Stomach (tissue), 9 donors: Measurements from ENCODE around the gene SUCO. TPM values are rescaled to one million over a fixed set of nuclear protein-coding genes. Genes with fewer than 3 reads are reported as not detected.

ENCODE experiments used
- DNase-seq, 2 donors: peaks; one replicate each; pipeline versions ENCODE4 v3.0.0 to v3.0.0-alpha.2; 2013 to 2019
- H3K27ac ChIP-seq, 5 donors: fragments of 200-600 bp in 4 of 5; sonication (generic) in 4 of 5; one replicate each; pipeline ENCODE4 v1.5.1; 2013 to 2019; ENCODE audit warnings: mild to moderate bottlenecking in 1 of 5, moderate library complexity in 1 of 5
- H3K27me3 ChIP-seq, 3 donors: fragments of 200-600 bp; sonication (generic); one replicate each; pipeline ENCODE4 v1.5.1; 2017 to 2019; ENCODE audit warnings: mixed run types in 1 of 3
- H3K36me3 ChIP-seq, 4 donors: fragments of 200-600 bp; sonication (generic); 1 replicate in 3 of 4; 2 replicates in 1 of 4; pipeline ENCODE4 v1.5.1; 2016 to 2019
- H3K4me1 ChIP-seq, 4 donors: fragments of 200-600 bp; sonication (generic); one replicate each; pipeline ENCODE4 v1.5.1; 2016 to 2019
- H3K4me3 ChIP-seq, 4 donors: fragments of 200-600 bp; sonication (generic) in 3 of 4; one replicate each; pipeline ENCODE4 v1.5.1; 2016 to 2019; ENCODE audit warnings: mild to moderate bottlenecking in 1 of 4
- H3K9me3 ChIP-seq, 4 donors: fragments of 200-600 bp; sonication (generic); one replicate each; pipeline ENCODE4 v1.5.1; 2016 to 2019
- CTCF ChIP-seq, 7 experiments: fragments of 450-650 bp in 4 of 7; fragments of 200-600 bp in 3 of 7; sonication (generic) in 3 of 7; IDR thresholded peaks; one replicate each; pipeline ENCODE4 v1.5.1; 2016 to 2019; ENCODE audit warnings: antibody characterized with exemption in 7 of 7, control low read depth in 2 of 7, mild to moderate bottlenecking in 1 of 7
- EP300 ChIP-seq: sonication (generic); formaldehyde crosslinking; IDR thresholded peaks from one replicate; pipeline ENCODE4 v1.6.1; 2017; ENCODE audit warnings: antibody characterized with exemption
- POLR2A ChIP-seq, 4 donors: fragments of 450-650 bp; IDR thresholded peaks; one replicate each; pipeline ENCODE4 v1.6.1; 2016; ENCODE audit warnings: antibody characterized with exemption in 4 of 4, control low read depth in 2 of 4, mild to moderate bottlenecking in 1 of 4, moderate library complexity in 1 of 4
- POLR2AphosphoS5 ChIP-seq, 3 donors: sonication (generic); formaldehyde crosslinking; IDR thresholded peaks; one replicate each; pipeline ENCODE4 v1.6.1; 2016; ENCODE audit warnings: antibody characterized with exemption in 3 of 3
- WGBS, 5 donors: extraction: QIAGEN DNeasy Blood & Tissue Kit in 3 of 5; methylation state at CpG; one replicate each; pipeline versions ENCODE4 v1.1.5 to v1.1.7; 2013 to 2018; 5-methylcytosine and 5-hydroxymethylcytosine counted together
- intact Hi-C: fragments of 100-400 bp; cut with DNase I; formaldehyde crosslinking; loops from one replicate; pipeline ENCODE4 v1.15.1; 2023; ENCODE audit warnings: low total_unique reads
- polyA plus RNA-seq, 3 donors: library from polyadenylated mRNA; stranded (reverse); fragments of 200-250 nt; gene quantifications; one replicate each; pipeline ENCODE4 v1.2.3, GENCODE V29; 2013
- total RNA-seq, 5 donors: library from RNA; depleted of rRNA; stranded (reverse); fragments of >200 nt; gene quantifications; one replicate each; pipeline versions ENCODE4 v1.1.0 to v1.2.3, GENCODE V29; 2014 to 2016
- donor health status: healthy with polysubstance abuse.
- donor health status: Bipolar disorder and iron deficiency.
- donor health status: healthy.

The SUCO gene
- total and polyA plus RNA-seq, 8 donors = 4.9 to 83.7 (median 15.8) TPM

- H3K36me3 ChIP-seq = peaks cover 0 to 51% (median 46%) of the 10 kb centered on the region in 4 donors
- 91 to 98% (median 94%) methylated on average over 4 of the region's 4 CpGs for WGBS, 5 donors
- TF ChIP-seq POLR2A (IDR thresholded peaks at IDR 0.05) (no peak), EP300 (no peak), CTCF (IDR thresholded peaks at IDR 0.05) (no peak), POLR2AphosphoS5 (IDR thresholded peaks at IDR 0.05) (no peak)
- H3K4me3 ChIP-seq = no peak overlapping the region
- peaks cover 0 to 7% (median 0%) of the 10 kb centered on the region in 4 donors for H3K4me1 ChIP-seq
- no peak overlapping the region for H3K27ac ChIP-seq
- H3K27me3 ChIP-seq = no peaks in the 10 kb centered on the region
- no peaks in the 10 kb centered on the region for H3K9me3 ChIP-seq
- DNase-seq = no peak
- intact Hi-C loops = no loop called here
Observed at GRCh38 chr1:172603816-172604215, 70.9 kb downstream of the SUCO start.

GRCh38 chr1:172605641-172606040, 72.7 kb downstream of the SUCO start:
- WGBS, 5 donors = 68 to 93% (median 84%) methylated on average over 2 of the region's 2 CpGs
- Histone ChIP-seq H3K9me3 (no peaks in the 10 kb centered on the region), H3K27me3 (no peaks in the 10 kb centered on the region), H3K36me3 (peaks cover 7 to 57% (median 54%) of the 10 kb centered on the region in 4 donors), H3K4me1 (peaks cover 0 to 8% (median 0%) of the 10 kb centered on the region in 4 donors), H3K4me3 (no peak overlapping the region), H3K27ac (no peak overlapping the region)
- DNase-seq = no peak
- TF ChIP-seq POLR2A (IDR thresholded peaks at IDR 0.05) = no peak
- TF ChIP-seq CTCF (IDR thresholded peaks at IDR 0.05) = no peak
- no peak for TF ChIP-seq EP300
- TF ChIP-seq POLR2AphosphoS5 (IDR thresholded peaks at IDR 0.05) = no peak
- intact Hi-C loops = no loop called here

GRCh38 chr1:172607145-172607544, 74.2 kb downstream of the SUCO start:
- Histone ChIP-seq H3K36me3 (peaks cover 7 to 56% (median 52%) of the 10 kb centered on the region in 4 donors), H3K4me1 (peaks cover 0 to 8% (median 0%) of the 10 kb centered on the region in 4 donors), H3K27ac (no peak overlapping the region), H3K27me3 (no peaks in the 10 kb centered on the region), H3K9me3 (no peaks in the 10 kb centered on the region), H3K4me3 (no peak overlapping the region)
- DNase-seq = no peak
- TF ChIP-seq EP300 = no peak
- no peak for TF ChIP-seq POLR2A (IDR thresholded peaks at IDR 0.05)
- no peak for TF ChIP-seq POLR2AphosphoS5 (IDR thresholded peaks at IDR 0.05)
- no peak for TF ChIP-seq CTCF (IDR thresholded peaks at IDR 0.05)
- intact Hi-C loops = no loop called here

- Histone ChIP-seq H3K27me3 (no peaks in the 10 kb centered on the region), H3K9me3 (no peaks in the 10 kb centered on the region), H3K36me3 (peaks cover 7 to 47% (median 42%) of the 10 kb centered on the region in 4 donors), H3K27ac (no peak overlapping the region), H3K4me1 (peaks cover 0 to 8% (median 0%) of the 10 kb centered on the region in 4 donors), H3K4me3 (no peak overlapping the region)
- no peak for DNase-seq
- TF ChIP-seq CTCF (IDR thresholded peaks at IDR 0.05) = no peak
- no peak for TF ChIP-seq POLR2AphosphoS5 (IDR thresholded peaks at IDR 0.05)
- WGBS, 5 donors = 29 to 43% (median 38%) methylated on average over 4 of the region's 4 CpGs
- intact Hi-C loops = no loop called here
Observed at GRCh38 chr1:172608098-172608601, 75.2 kb downstream of the SUCO start.
